GM19035 (cell line): Measurements from ENCODE around the gene ZFYVE28.

Source experiments
- ATAC-seq: cut with Tn5 transposase; IDR thresholded peaks from one replicate; pipeline ENCODE4 v1.9.1; 2021; ENCODE audit not compliant: unreplicated experiment

ZFYVE28 gene

GRCh38 chr4:2291705-2292645, 126.5 kb downstream of the ZFYVE28 start:
- no peak for ATAC-seq

GRCh38 chr4:2290974-2291704, 127.3 kb downstream of the ZFYVE28 start:
- ATAC-seq = no peak

- no peak for ATAC-seq
Measured at GRCh38 chr4:2290488-2290887, 128.0 kb downstream of the ZFYVE28 start.

GRCh38 chr4:2289955-2290333, 128.5 kb downstream of the ZFYVE28 start:
- no peak for ATAC-seq

- no peak for ATAC-seq
Measured at GRCh38 chr4:2289311-2289954, 129.0 kb downstream of the ZFYVE28 start.

- no peak for ATAC-seq
Measured at GRCh38 chr4:2288051-2288541, 130.3 kb downstream of the ZFYVE28 start.

- ATAC-seq = no peak
Measured at GRCh38 chr4:2287594-2287915, 130.9 kb downstream of the ZFYVE28 start.

- no peak for ATAC-seq
Measured at GRCh38 chr4:2286904-2287593, 131.4 kb downstream of the ZFYVE28 start.

GRCh38 chr4:2285613-2286381, 132.6 kb downstream of the ZFYVE28 start:
- no peak for ATAC-seq

- no peak for ATAC-seq
Measured at GRCh38 chr4:2284934-2285612, 133.4 kb downstream of the ZFYVE28 start.

GRCh38 chr4:2284161-2284933, 134.1 kb downstream of the ZFYVE28 start:
- ATAC-seq = no peak

- no peak for ATAC-seq
Measured at GRCh38 chr4:2283199-2283711, 135.2 kb downstream of the ZFYVE28 start.

GRCh38 chr4:2281575-2282343, 136.7 kb downstream of the ZFYVE28 start:
- ATAC-seq = peak; percentile 86

GRCh38 chr4:2280531-2281300, 137.7 kb downstream of the ZFYVE28 start:
- no peak for ATAC-seq

- no peak for ATAC-seq
Measured at GRCh38 chr4:2277956-2278355, 140.5 kb downstream of the ZFYVE28 start.

- no peak for ATAC-seq
Measured at GRCh38 chr4:2276581-2277325, 141.7 kb downstream of the ZFYVE28 start.
